HG02610 (cell line): Measurements from ENCODE around the gene RTEL1.
A peak's percentile ranks its signal among the peaks of the same experiment; 100 is the strongest.
"Not testable (repeated sequence)": the region's sequence is repeated elsewhere in the genome, so short reads cannot be mapped to it uniquely, and the experiment has no call there.

Experiments
- ATAC-seq: cut with Tn5 transposase; IDR thresholded peaks from one replicate; pipeline ENCODE4 v1.9.1; 2021; ENCODE audit warnings: mild to moderate bottlenecking, moderate library complexity; ENCODE audit not compliant: unreplicated experiment

Gene RTEL1

DNA sequence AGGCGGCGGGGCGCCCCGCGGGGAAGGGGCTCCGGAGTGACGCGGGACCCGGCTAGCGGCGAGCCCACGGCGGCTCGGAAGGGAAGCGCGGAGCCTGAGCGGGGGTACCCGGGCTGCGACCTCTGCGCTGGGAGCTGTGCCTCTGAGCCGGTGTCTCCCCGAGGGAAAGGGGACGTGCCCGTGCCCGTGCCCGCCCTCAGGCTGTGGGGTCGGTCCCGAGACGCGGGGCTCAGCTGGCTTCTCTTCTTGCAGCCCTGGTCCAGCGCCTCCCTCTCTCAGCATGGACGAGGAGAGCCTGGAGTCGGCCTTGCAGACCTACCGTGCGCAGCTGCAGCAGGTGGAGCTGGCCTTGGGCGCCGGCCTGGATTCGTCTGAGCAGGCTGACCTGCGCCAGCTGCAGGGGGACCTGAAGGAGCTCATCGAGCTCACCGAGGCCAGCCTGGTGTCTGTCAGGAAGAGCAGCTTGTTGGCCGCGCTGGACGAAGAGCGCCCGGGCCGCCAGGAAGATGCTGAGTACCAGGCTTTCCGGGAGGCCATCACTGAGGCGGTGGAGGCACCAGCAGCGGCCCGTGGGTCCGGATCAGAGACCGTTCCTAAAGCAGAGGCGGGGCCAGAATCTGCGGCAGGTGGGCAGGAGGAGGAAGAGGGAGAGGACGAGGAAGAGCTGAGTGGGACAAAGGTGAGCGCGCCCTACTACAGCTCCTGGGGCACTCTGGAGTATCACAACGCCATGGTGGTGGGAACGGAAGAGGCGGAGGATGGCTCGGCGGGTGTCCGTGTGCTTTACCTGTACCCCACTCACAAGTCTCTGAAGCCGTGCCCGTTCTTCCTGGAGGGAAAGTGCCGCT is 50.4 kb downstream of the RTEL1 start:
- ATAC-seq: peak; percentile 12

- no peak for ATAC-seq
These were observed 51.0 kb downstream of the RTEL1 start for GRCh38 chr20:63709149-63709527.

DNA sequence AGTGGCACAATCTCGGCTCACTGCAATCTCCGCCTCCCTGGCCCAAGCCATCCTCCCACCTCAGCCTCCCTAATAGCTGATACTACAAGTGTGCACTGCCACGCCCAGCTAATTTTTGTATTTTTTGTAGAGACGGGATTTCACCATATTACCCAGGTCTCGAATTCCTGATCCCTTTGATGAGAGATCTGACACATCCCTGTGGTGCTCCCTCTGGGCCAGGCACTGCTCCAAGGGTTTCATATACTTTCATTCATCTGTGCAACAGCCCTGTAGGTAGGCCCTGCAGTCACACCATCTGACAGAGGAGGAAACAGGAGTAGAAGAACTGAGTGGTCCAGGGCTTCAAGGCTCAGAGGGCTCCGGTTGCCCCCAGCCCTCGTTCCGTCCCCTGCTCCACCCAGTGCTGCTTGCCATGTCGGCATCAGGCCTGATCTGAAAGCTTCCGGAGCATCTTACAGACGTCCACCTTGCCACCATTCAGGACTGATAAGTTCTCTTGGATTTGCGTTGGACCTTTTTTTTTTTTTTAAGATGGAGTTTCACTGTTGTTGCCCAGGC is 53.1 kb downstream of the RTEL1 start:
- no peak for ATAC-seq

GRCh38 chr20:63712191-63712590 is 54.1 kb downstream of the RTEL1 start:
- ATAC-seq: no peak

- no peak for ATAC-seq
These were observed 56.7 kb downstream of the RTEL1 start for GRCh38 chr20:63714858-63715257.

DNA sequence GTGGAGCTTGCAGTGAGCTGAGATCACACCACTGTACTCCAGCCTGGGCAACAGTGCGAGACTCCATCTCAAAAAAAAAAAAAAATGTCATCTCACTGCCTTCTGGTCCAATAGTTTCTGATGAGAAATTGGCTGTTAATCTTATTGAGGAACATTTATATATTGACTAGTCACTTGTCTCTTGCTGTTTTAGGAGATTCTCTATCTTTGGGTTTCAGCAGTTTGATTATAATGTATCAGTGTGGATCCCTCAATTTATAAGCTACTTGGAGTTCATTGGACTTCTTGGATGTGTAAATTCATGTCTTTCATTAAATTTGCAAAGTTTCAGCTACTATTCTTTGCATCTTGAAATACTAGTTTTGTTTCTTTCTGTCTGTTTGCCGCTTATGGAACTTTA is 60.9 kb downstream of the RTEL1 start:
- ATAC-seq: no peak

- ATAC-seq: not testable (repeated sequence)
These were observed 65.0 kb downstream of the RTEL1 start for GRCh38 chr20:63722967-63723622.

DNA sequence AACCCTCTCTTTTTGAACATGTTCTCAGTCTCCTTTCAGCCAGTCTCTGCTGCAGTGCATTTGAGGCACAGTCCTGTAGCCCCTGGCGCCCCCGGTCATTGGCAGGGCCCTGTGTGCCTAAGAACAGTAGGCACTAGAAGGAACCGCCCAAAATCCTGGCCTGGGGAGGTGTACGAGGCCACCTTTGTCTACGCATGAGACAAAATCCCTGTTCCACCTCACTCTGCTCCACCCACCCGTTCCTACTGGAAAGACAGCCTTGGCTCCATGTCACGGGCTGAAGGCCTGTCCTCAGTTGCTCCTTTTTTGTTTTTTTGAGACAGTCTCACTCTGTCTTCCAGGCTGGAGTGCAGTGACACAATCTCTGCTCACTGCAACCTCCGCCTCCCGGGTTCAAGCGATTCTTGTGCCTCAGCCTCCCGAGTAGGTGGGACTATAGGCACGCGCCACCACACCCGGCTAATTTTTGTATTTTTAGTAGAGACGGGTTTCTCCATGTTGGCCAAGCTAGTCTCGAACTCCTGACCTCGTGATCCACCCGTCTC is 72.1 kb downstream of the RTEL1 start:
- ATAC-seq: not testable (repeated sequence)

- no peak for ATAC-seq
These were observed 73.3 kb downstream of the RTEL1 start for GRCh38 chr20:63731410-63731809.

DNA sequence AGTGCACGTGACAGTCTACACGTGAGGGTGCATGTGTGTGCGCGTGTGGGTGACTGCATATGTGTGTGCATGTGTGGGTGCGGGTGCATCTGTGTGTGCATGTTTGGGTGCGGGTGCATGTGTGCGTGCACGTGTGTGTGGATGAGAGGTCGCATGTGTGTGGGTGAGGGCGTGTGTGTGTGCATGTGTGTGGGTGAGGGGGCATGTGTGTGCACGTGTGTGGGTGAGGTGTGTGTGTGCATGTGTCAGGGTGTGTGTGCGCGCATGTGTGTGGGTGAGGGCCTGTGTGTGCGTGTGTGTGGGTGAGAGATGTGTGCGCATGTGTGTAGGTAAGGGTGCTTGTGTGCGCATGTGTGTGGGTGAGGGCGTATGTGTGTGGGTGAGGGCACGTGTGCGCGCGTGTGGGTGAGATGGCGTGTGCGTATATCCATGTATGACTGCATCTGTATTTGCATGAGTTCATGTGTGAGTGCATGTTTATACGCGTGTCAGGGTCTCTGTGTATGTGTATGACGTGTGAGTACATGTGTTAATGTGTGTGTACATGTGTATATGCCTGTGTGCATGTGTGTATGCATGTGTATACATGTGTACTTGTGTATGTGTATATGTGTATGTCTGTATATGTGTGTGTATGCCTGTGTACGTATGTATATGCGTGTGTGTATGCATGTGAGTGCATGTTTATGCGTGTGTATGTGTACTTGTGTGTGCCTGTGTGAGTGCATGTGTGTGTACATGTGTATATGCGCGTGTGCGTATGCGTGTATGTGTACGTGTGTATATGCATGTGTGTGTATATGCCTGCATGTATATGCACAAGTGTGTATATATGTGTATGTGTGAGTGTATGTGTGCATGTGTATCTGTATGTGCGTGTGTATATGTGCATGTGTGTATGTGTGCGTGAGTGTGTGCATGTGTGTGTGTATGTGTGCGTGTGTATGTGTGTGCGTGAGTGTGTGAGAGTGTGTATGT is 74.3 kb downstream of the RTEL1 start:
- no peak for ATAC-seq

- ATAC-seq: no peak
These were observed 75.0 kb downstream of the RTEL1 start for GRCh38 chr20:63733117-63733516.

- no peak for ATAC-seq
These were observed 75.5 kb downstream of the RTEL1 start for GRCh38 chr20:63733579-63734081.

DNA sequence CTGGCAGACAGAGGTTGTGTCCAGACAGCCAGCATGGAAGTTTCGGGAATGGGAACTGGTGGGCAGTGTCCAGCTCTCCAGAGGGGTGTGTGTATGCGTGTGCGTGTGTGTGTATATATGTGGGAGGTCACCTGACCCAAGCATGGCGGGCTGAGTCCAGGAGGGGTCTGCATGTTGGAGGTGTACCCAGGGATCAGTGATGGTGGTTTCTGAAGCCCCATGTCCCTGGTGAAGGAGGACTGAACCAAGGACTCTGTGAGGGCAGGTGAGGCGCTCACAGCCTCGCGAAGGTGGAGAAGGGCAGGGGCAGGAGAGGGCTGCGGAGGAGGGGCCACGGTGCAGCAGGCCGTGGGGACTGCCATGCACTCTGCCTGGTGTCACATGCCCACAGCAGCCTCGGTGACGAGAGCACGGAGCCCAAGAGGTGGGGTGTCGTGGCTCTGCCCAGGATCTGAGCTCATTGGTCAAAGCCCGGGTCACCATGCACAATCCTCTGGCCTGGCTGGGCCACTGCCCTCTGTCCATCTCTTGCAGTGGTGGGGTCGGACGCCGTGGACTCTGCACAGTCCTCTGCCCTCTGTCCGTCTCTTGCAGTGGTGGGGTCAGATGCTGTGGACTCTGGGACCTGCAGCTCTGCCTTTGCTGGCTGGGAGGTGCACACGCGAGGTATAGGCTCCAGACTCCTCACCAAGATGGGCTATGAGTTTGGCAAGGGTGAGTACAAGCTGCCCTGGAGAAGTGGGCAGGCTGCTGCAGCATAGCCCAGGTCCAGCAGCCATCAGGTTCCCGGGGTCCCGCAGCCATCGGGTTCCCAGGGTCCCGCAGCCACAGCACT is 76.2 kb downstream of the RTEL1 start:
- ATAC-seq: no peak

- no peak for ATAC-seq
These were observed 77.1 kb downstream of the RTEL1 start for GRCh38 chr20:63734946-63735858.

GRCh38 chr20:63735859-63736718 is 78.0 kb downstream of the RTEL1 start, which contains the start of gene LIME1:
Gene LIME1, plus strand, starts transcription at chr20:63736664. Its CDS starts 886 bp downstream, at chr20:63737550.
- ATAC-seq: no peak

DNA sequence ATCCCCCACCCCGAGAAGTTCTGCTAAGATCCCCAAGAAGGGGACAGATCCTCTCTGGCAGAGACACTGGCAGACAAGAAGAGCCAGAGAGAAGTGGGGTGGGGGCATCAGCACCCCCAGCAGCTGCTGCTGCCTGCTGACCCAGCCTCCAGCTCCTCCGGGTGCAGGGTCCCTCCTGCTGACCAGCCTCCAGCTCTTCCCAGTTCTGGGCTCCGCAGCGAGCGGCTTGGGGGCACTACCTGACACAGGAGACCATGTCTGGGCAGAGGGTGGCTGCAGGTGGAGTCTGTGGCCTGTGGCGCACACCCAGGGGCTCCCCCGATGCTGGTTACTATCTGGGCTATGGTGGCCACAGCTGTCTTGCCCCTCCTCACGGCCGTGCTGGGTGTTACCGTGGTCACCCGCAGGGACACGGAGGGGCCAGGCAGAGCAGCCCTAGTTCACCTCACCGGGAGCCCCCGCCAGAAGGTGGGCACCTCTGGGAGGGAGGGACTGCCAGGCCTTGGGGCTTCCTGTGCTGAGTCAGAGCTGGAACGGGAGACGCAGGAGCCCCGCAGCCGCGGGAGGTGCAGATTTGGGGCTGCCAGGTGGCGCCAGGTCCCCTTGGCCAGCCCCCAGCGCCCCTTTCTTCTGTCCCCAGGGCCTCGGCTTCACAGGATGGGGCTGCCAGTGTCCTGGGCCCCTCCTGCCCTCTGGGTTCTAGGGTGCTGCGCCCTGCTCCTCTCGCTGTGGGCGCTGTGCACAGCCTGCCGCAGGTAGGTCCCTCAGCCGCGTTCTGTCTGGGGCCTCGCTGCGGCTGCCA is 79.0 kb downstream of the RTEL1 start:
- no peak for ATAC-seq

GRCh38 chr20:63737695-63737944 is 79.5 kb downstream of the RTEL1 start:
- ATAC-seq: no peak
